Type B pancreatic cell (in vitro differentiated cells): ENCODE data around the gene GPR157. TPM values are rescaled to one million over a fixed set of nuclear protein-coding genes. Genes with fewer than 3 reads are reported as not detected.
"Not testable (repeated sequence)": the region's sequence is repeated elsewhere in the genome, so short reads cannot be mapped to it uniquely, and the experiment has no call there.

Experiments used
- DNase-seq: peaks from one replicate; pipeline ENCODE4 v3.0.0; 2021; ENCODE audit warnings: mixed read lengths; ENCODE audit not compliant: unreplicated experiment; ENCODE audit errors: extremely low spot score
- H3K27ac Mint-ChIP-seq: 2 replicates; pipeline ENCODE4 v1.8.0; 2021; ENCODE audit warnings: mild to moderate bottlenecking, mixed read lengths
- H3K27me3 Mint-ChIP-seq: 2 replicates; pipeline ENCODE4 v1.8.0; 2021; ENCODE audit warnings: mixed read lengths
- H3K36me3 Mint-ChIP-seq: 2 replicates; pipeline ENCODE4 v1.8.0; 2021; ENCODE audit warnings: mixed read lengths
- H3K4me1 Mint-ChIP-seq: one replicate; pipeline ENCODE4 v1.8.0; 2021; ENCODE audit warnings: mixed read lengths; ENCODE audit not compliant: unreplicated experiment
- H3K4me3 Mint-ChIP-seq: 2 replicates; pipeline ENCODE4 v1.8.0; 2021; ENCODE audit warnings: mild to moderate bottlenecking, mixed read lengths
- H3K9me3 Mint-ChIP-seq: 2 replicates; pipeline ENCODE4 v1.8.0; 2021; ENCODE audit warnings: mixed read lengths
- total RNA-seq: library from RNA; stranded (reverse); gene quantifications from 2 replicates; pipeline ENCODE4 v1.2.1, GENCODE V29; 2021; ENCODE audit warnings: low replicate concordance
- TF ChIP-seq, protein P1 (sequence below): fragments of 200-600 bp; sonication (generic); conservative IDR thresholded peaks from 2 replicates; pipeline ENCODE4 v1.5.0; 2021; ENCODE audit warnings: antibody characterized with exemption, mild to moderate bottlenecking

GPR157 gene
- total RNA-seq, 1 donor from 2014 or later: 7.7 TPM

DNA sequence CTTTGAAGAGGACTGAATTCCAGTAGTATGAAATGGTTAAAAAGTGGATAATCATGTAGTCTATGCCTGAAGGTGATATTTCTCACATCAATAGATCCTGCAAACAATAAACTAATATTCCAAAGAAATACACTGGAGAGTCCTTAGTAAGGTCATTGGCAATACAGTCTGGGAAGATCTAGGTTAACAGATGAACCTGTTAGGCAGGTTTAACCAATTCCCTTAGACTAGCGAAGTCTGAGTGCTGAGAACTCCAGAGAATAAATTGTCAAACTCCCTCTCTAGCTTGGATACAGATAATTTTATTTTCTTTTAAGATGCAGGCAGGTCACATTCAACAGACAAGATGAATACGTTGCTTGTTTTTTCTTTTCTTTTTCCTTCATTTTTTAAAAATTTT is 2.4 kb downstream of the GPR157 start:
- TF ChIP-seq, protein P1, sequence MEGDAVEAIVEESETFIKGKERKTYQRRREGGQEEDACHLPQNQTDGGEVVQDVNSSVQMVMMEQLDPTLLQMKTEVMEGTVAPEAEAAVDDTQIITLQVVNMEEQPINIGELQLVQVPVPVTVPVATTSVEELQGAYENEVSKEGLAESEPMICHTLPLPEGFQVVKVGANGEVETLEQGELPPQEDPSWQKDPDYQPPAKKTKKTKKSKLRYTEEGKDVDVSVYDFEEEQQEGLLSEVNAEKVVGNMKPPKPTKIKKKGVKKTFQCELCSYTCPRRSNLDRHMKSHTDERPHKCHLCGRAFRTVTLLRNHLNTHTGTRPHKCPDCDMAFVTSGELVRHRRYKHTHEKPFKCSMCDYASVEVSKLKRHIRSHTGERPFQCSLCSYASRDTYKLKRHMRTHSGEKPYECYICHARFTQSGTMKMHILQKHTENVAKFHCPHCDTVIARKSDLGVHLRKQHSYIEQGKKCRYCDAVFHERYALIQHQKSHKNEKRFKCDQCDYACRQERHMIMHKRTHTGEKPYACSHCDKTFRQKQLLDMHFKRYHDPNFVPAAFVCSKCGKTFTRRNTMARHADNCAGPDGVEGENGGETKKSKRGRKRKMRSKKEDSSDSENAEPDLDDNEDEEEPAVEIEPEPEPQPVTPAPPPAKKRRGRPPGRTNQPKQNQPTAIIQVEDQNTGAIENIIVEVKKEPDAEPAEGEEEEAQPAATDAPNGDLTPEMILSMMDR: no peak
- Mint-ChIP-seq H3K36me3 (no peaks in the 10 kb centered on the region), H3K4me3 (peak overlapping the region; percentile 91), H3K27me3 (peaks cover 7% of the 10 kb centered on the region), H3K9me3 (peaks cover 6% of the 10 kb centered on the region), H3K4me1 (peaks cover 15% of the 10 kb centered on the region), H3K27ac (peak overlapping the region; percentile 96)
- no peak for DNase-seq

DNA sequence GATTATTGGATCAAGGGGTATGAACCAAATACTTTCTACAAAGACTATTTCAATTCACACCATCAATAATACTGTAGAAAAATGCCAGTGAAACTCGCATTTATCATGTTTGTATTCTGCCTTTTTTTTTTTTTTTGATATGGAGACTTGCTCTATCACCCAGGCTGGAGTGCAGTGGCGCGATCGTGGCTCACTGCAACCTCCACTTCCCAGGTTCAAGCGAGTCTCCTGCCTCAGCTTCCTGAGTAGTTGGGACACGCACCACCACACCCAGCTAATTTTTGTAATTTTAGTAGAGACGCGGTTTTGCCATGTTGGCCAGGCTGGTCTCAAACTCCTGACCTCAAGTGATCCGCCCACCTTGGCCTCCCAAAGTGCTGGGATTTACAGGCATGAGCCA is 3.1 kb downstream of the GPR157 start:
- not testable (repeated sequence) for H3K27me3 Mint-ChIP-seq, DNase-seq

DNA sequence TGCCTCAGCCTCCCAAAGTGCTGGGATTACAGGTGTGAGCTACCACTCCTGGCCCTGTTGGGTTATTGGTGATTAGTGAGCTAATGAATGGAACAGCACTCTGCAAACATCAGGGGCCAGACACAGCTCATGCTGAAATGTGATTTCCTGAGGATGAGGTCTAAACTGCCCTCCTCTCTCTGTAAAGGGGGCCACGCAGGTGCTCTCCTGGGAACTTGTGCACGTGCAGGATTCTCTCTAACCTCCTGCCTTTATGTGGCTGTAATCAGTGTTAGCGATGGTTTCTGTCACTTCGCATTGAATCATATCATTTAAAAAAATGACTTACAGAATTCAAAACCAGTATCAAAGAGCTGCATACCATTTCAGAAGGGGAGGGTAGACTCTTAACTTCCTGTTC is 3.6 kb downstream of the GPR157 start:
- H3K9me3 Mint-ChIP-seq: peaks cover 6% of the 10 kb centered on the region
- DNase-seq: no peak

More for the DNA sequence above, 3.1 kb downstream of the GPR157 start:
- H3K4me1 Mint-ChIP-seq: peaks cover 15% of the 10 kb centered on the region
- H3K36me3 Mint-ChIP-seq, H3K9me3 Mint-ChIP-seq: not testable (repeated sequence)
- H3K27ac Mint-ChIP-seq: peak overlapping the region; percentile 96
- H3K4me3 Mint-ChIP-seq: peak overlapping the region; percentile 72

DNA sequence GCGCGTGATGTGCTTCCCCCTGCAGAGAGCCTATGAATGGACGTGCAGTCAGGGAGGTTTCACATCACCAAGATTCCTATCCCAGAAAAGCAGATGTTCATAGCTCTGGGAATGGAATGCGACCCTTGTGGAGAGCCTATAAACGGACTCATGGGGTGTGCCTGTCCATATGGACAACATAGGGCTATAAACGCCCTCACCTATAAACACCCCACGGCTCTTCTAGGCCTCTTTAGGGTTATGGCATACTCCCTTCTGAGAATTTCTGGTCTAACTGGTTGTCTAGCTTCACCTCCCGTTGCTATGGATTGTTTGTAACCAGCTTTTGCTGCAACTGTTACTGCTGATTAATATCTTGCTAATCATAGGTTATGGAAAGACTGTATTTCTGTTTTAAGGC is 4.5 kb downstream of the GPR157 start:
- not testable (repeated sequence) for H3K36me3 Mint-ChIP-seq, H3K9me3 Mint-ChIP-seq, H3K27me3 Mint-ChIP-seq, DNase-seq
- peak overlapping the region; percentile 96 for H3K27ac Mint-ChIP-seq
- H3K4me1 Mint-ChIP-seq: peaks cover 15% of the 10 kb centered on the region
- peak overlapping the region; percentile 72 for H3K4me3 Mint-ChIP-seq

More for the DNA sequence above, 3.6 kb downstream of the GPR157 start:
- Mint-ChIP-seq H3K27me3 (peaks cover 7% of the 10 kb centered on the region), H3K36me3 (no peaks in the 10 kb centered on the region), H3K4me1 (peaks cover 15% of the 10 kb centered on the region), H3K27ac (peak overlapping the region; percentile 96), H3K4me3 (peak overlapping the region; percentile 72)
- TF ChIP-seq, protein P1: no peak

DNA sequence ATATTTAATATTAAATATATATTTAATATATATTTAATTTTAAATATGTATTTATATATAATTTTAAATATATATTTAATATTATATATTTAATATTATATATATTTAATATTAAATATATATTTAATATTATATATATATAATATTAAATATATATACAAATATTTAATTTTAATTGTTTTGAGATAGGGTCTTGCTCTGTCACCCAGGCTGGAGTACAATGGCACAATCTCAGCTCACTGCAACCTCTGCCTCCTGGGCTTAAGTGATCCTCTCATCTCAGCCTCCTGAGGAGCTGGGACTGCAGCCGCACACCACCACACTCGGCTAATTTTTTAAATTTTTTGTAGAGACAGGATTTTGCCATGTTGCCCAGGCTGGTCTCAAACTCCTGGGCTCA is 5.2 kb downstream of the GPR157 start:
- Mint-ChIP-seq H3K4me1 (peaks cover 15% of the 10 kb centered on the region), H3K27ac (peak overlapping the region; percentile 96)
- not testable (repeated sequence) for H3K36me3 Mint-ChIP-seq, H3K27me3 Mint-ChIP-seq, H3K4me3 Mint-ChIP-seq, H3K9me3 Mint-ChIP-seq, DNase-seq

DNA sequence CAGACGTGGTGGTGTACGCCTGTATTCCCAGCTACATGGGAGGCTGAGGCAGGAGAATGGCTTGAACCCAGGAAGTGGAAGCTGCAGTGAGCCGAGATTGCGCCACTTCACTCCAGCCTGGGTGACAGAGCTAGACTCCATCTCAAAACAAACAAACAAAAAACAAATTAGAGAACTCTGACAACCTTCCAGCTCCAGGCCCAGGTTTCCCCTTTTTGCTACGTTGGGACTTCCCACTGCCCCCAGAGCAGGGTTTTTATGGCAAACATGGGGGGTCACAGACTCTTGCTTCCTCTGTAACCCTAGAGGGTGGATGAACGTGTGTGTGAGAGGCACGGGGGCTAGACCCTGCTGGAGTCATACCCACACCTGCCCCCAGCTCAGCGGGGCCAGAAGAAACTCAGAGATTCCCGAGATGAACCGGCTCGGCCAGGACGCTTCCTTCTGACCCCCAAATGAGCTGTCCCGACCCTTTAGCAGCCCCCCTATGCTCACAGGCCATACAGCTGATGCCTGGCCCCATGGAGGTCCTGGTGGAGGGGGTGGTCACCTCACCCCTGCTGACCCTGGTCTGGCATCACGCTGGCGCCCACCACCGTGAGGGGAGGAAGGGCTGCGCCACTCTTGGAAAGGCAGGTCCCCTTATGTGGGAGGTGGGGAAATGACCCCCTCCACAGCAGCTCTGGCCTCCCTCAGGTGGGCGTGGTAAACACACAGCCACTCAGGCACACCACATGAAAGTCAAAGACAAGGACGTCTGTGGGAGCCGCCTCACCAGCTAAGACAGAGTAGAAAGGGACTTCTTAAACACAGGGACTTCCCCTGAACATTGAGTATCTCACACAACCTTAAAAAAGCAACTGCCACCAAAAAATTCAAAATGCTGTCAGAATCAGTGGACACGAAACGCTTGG is 7.1 kb downstream of the GPR157 start:
- peak overlapping the region; percentile 33 for H3K27ac Mint-ChIP-seq
- DNase-seq: no peak
- peaks cover 6% of the 10 kb centered on the region for H3K4me1 Mint-ChIP-seq
- H3K27me3 Mint-ChIP-seq: no peaks in the 10 kb centered on the region
- TF ChIP-seq, protein P1: no peak
- H3K36me3 Mint-ChIP-seq: no peaks in the 10 kb centered on the region
- H3K9me3 Mint-ChIP-seq: peaks cover 6% of the 10 kb centered on the region
- H3K4me3 Mint-ChIP-seq: peak overlapping the region; percentile 42

DNA sequence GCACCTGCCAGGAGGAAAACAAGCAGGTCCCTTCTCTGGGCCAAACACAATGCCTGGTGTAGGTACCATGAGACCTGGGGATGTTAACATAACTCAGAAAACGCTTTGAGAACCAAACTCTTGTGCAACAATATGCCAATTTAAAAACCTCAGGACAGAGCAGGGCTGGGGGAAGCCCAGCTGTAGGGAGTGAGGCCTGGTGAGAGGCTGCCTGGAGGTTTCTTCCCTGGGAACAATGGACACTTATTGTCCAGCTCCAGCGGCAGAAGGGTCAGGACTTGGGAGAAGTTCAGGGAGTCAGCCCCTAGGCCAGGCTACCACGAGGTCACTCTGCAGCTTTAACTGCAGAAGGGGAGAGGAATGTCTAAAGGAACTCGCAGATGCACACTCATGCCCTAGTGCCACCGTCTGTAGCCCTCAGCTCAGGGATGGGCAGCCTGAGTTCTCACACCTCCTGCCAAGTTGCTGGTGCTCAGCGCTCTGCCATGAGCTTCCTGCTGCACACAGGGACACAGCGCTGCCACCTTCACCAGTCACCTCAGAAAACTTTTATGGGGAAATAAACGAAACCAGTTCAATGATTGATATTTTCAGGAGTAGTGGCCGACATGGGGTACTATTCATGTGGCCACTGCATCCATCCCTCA is 8.5 kb downstream of the GPR157 start:
- no peak for DNase-seq
- H3K4me1 Mint-ChIP-seq: peaks cover 6% of the 10 kb centered on the region
- H3K27ac Mint-ChIP-seq: no peak overlapping the region
- H3K27me3 Mint-ChIP-seq: no peaks in the 10 kb centered on the region
- H3K9me3 Mint-ChIP-seq: peaks cover 6% of the 10 kb centered on the region
- TF ChIP-seq, protein P1: no peak
- no peaks in the 10 kb centered on the region for H3K36me3 Mint-ChIP-seq
- H3K4me3 Mint-ChIP-seq: no peak overlapping the region
